Calu3 (cell line): ENCODE data around the gene HIVEP3. TPM values are rescaled to one million over a fixed set of nuclear protein-coding genes. Genes with fewer than 3 reads are reported as not detected.

ENCODE experiments used
- BruUV-seq: library from RNA; stranded (reverse); fragments of 400-500 nt; replicated peaks from 2 replicates; lab custom pipeline; 2021; lab: Mats Ljungman, UMichigan
- CTCF ChIA-PET: fragments of 300-600 bp; sonication (Branson Sonifier 250); formaldehyde crosslinking; loops from one replicate; lab custom pipeline; 2022; ENCODE audit warnings: antibody characterized with exemption; lab: Charles Lee
- DNase-seq: peaks from one replicate; pipeline ENCODE4 v3.0.0; 2022
- H3K27ac Mint-ChIP-seq: one replicate; pipeline ENCODE4 v1.8.0; 2022; ENCODE audit warnings: mixed read lengths; ENCODE audit not compliant: unreplicated experiment
- H3K27me3 Mint-ChIP-seq: one replicate; pipeline ENCODE4 v1.8.0; 2022; ENCODE audit warnings: mixed read lengths; ENCODE audit not compliant: unreplicated experiment
- H3K36me3 Mint-ChIP-seq: one replicate; pipeline ENCODE4 v1.8.0; 2022; ENCODE audit warnings: mild to moderate bottlenecking, moderate library complexity, mixed read lengths; ENCODE audit not compliant: insufficient read depth, unreplicated experiment
- H3K4me1 Mint-ChIP-seq: one replicate; pipeline ENCODE4 v1.8.0; 2022; ENCODE audit warnings: mild to moderate bottlenecking, low read depth, mixed read lengths; ENCODE audit not compliant: unreplicated experiment
- H3K4me3 Mint-ChIP-seq: one replicate; pipeline ENCODE4 v1.8.0; 2022; ENCODE audit warnings: mild to moderate bottlenecking, low read depth, moderate library complexity, mixed read lengths; ENCODE audit not compliant: unreplicated experiment
- H3K9me3 Mint-ChIP-seq: one replicate; pipeline ENCODE4 v1.8.0; 2022; ENCODE audit warnings: low read depth, mixed read lengths; ENCODE audit not compliant: unreplicated experiment
- CTCF ChIP-seq: fragments of 200-600 bp; IDR thresholded peaks from one replicate; pipeline ENCODE4 v1.8.0; 2022; ENCODE audit warnings: antibody characterized with exemption; ENCODE audit not compliant: unreplicated experiment
- intact Hi-C: fragments of 100-400 bp; cut with micrococcal nuclease; formaldehyde crosslinking; loops from one replicate; pipeline ENCODE4 v1.10.0; 2022; ENCODE audit not compliant: unreplicated experiment
- total RNA-seq: library from RNA; stranded (reverse); gene quantifications from 2 replicates; pipeline ENCODE4 v1.2.3, GENCODE V29; 2022

Gene HIVEP3
- total RNA-seq, 1 experiment from 2014 or later: 9.0 TPM

GRCh38 chr1:41473738-41474362, 444.9 kb downstream of the HIVEP3 start:
- H3K27me3 Mint-ChIP-seq: no peaks in the 10 kb centered on the region
- intact Hi-C loops: no loop called here
- no peak overlapping the region for H3K4me3 Mint-ChIP-seq
- BruUV-seq: no TSS peak
- CTCF ChIA-PET: no interaction called here
- H3K4me1 Mint-ChIP-seq: peaks cover 29% of the 10 kb centered on the region
- no peaks in the 10 kb centered on the region for H3K36me3 Mint-ChIP-seq
- H3K9me3 Mint-ChIP-seq: no peaks in the 10 kb centered on the region
- no peak for TF ChIP-seq CTCF
- DNase-seq: no peak
- no peak overlapping the region for H3K27ac Mint-ChIP-seq

GRCh38 chr1:41471658-41472057, 447.1 kb downstream of the HIVEP3 start:
- no peak overlapping the region for H3K27ac Mint-ChIP-seq
- CTCF ChIA-PET: no interaction called here
- H3K36me3 Mint-ChIP-seq: no peaks in the 10 kb centered on the region

GRCh38 chr1:41469706-41470105, 449.0 kb downstream of the HIVEP3 start:
- Mint-ChIP-seq H3K4me3 (no peak overlapping the region), H3K36me3 (no peaks in the 10 kb centered on the region), H3K4me1 (peaks cover 12% of the 10 kb centered on the region), H3K27ac (no peak overlapping the region), H3K27me3 (no peaks in the 10 kb centered on the region), H3K9me3 (no peaks in the 10 kb centered on the region)
- intact Hi-C loops: no loop called here
- TF ChIP-seq CTCF: no peak
- CTCF ChIA-PET: no interaction called here
- BruUV-seq: no TSS peak
- no peak for DNase-seq

More at GRCh38 chr1:41471658-41472057, 447.1 kb downstream of the HIVEP3 start:
- no peak for TF ChIP-seq CTCF
- Mint-ChIP-seq H3K4me3 (no peak overlapping the region), H3K4me1 (peaks cover 30% of the 10 kb centered on the region), H3K9me3 (no peaks in the 10 kb centered on the region), H3K27me3 (no peaks in the 10 kb centered on the region)
- no peak for DNase-seq
- BruUV-seq: no TSS peak
- intact Hi-C loops: no loop called here

DNA sequence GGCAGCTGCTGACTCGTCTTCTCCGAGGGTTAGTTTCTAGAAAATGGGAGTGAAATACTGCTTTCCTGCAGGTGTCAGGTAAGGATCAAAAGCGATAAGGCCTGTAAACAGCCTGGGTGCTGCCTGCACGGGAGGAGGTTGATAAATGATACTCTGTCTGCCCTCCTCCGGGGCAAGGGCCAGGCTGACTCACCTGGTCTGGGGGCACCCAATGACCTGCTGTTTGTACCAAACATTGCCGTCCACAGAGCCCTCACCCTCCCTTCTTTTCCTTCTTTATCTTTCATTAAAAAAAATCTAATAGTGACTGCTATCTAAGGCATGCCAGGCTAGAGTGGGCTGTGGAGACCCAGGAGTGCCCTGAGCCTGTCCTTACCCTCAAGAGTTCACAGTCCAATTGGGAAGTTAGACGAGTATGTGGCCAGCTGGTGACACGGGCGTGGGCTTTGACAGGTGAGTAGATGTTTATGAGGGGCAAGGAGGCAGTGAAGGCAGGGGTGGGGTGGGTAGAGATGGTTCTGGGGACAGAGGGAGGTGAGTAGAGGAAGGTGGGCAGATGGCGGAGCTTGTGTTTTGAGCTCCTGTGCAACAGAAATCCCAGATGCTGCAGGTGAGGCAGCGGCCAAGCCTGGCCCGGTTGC, 450.5 kb downstream of the HIVEP3 start:
- Mint-ChIP-seq H3K27ac (no peak overlapping the region), H3K4me1 (peaks cover 12% of the 10 kb centered on the region), H3K4me3 (no peak overlapping the region), H3K36me3 (no peaks in the 10 kb centered on the region), H3K27me3 (no peaks in the 10 kb centered on the region), H3K9me3 (no peaks in the 10 kb centered on the region)
- CTCF ChIA-PET: interaction anchor here (0.6 to 1.0 kb wide), 4 partner anchors 10 to 303 kb away, joined by 3 to 11 read pairs (median 4); no protein-coding TSS in a partner anchor
- no peak for TF ChIP-seq CTCF
- no TSS peak for BruUV-seq
- DNase-seq: peak; percentile 26
- intact Hi-C loops: no loop called here
